HEK293T (cell line): ENCODE data around the gene ADAM20.

Source experiments
- CTCF ChIA-PET: fragments of 350-600 bp; formaldehyde crosslinking; extraction: SDS; loops from one replicate; lab custom pipeline; 2021; ENCODE audit warnings: antibody characterized with exemption, inconsistent platforms; lab: Yijun Ruan, JAX
- POLR2A ChIA-PET: fragments of 350-600 bp; formaldehyde crosslinking; extraction: SDS; loops from one replicate; lab custom pipeline; 2020; ENCODE audit warnings: antibody characterized with exemption, inconsistent platforms; lab: Yijun Ruan, JAX
- DNase-seq: peaks from one replicate; pipeline ENCODE4 v3.0.0; 2012; ENCODE audit warnings: mixed read lengths; ENCODE audit errors: extremely low spot score
- ARNT ChIP-seq: fragments of 450-650 bp; IDR thresholded peaks from 2 replicates; pipeline ENCODE4 v1.6.1; 2017; ENCODE audit warnings: mild to moderate bottlenecking
- BHLHE40 ChIP-seq: fragments of 450-650 bp; IDR thresholded peaks from 2 replicates; pipeline ENCODE4 v1.6.1; 2016; ENCODE audit warnings: mild to moderate bottlenecking, moderate library complexity, borderline replicate concordance
- CTBP1 ChIP-seq: fragments of 450-650 bp; IDR thresholded peaks from 2 replicates; pipeline ENCODE4 v1.6.1; 2016; ENCODE audit warnings: borderline replicate concordance
- ELF4 ChIP-seq: fragments of 450-650 bp; IDR thresholded peaks from 2 replicates; pipeline ENCODE4 v1.6.1; 2017; ENCODE audit warnings: antibody characterized with exemption
- FOXA1 ChIP-seq: fragments of 450-650 bp; IDR thresholded peaks from 2 replicates; pipeline ENCODE4 v1.6.1; 2016; ENCODE audit warnings: mild to moderate bottlenecking
- FOXK2 ChIP-seq: fragments of 450-650 bp; IDR thresholded peaks from 2 replicates; pipeline ENCODE4 v1.6.1; 2016; ENCODE audit warnings: mild to moderate bottlenecking
- FOXM1 ChIP-seq: fragments of 450-650 bp; IDR thresholded peaks from 2 replicates; pipeline ENCODE4 v1.6.1; 2017; ENCODE audit warnings: mild to moderate bottlenecking, borderline replicate concordance
- HDGF ChIP-seq: fragments of 450-650 bp; IDR thresholded peaks from 2 replicates; pipeline ENCODE4 v1.6.1; 2017; ENCODE audit warnings: antibody characterized with exemption, borderline replicate concordance
- L3MBTL2 ChIP-seq: fragments of 450-650 bp; conservative IDR thresholded peaks from 2 replicates; pipeline ENCODE4 v1.6.1; 2016; ENCODE audit warnings: mild to moderate bottlenecking
- LEF1 ChIP-seq: fragments of 450-650 bp; IDR thresholded peaks from 2 replicates; pipeline ENCODE4 v1.6.1; 2017; ENCODE audit warnings: mild to moderate bottlenecking, borderline replicate concordance
- NFRKB ChIP-seq: fragments of 450-650 bp; IDR thresholded peaks from 2 replicates; pipeline ENCODE4 v1.6.1; 2016; ENCODE audit warnings: mild to moderate bottlenecking, moderate library complexity
- PKNOX1 ChIP-seq: fragments of 450-650 bp; IDR thresholded peaks from 2 replicates; pipeline ENCODE4 v1.6.1; 2016
- SP1 ChIP-seq: fragments of 450-650 bp; IDR thresholded peaks from 2 replicates; pipeline ENCODE4 v1.6.1; 2017
- SUZ12 ChIP-seq: fragments of 450-650 bp; IDR thresholded peaks from 2 replicates; pipeline ENCODE4 v1.6.1; 2016; ENCODE audit warnings: mild to moderate bottlenecking
- TARDBP ChIP-seq: fragments of 450-650 bp; IDR thresholded peaks from 2 replicates; pipeline ENCODE4 v1.6.1; 2016
- ZNF384 ChIP-seq: fragments of 450-650 bp; IDR thresholded peaks from 2 replicates; pipeline ENCODE4 v1.6.1; 2016

ADAM20 gene

GRCh38 chr14:70558356-70558755, 23.6 kb upstream of the ADAM20 start:
- no peak for TF ChIP-seq SUZ12
- no peak for TF ChIP-seq ARNT
- TF ChIP-seq SP1 = no peak
- TF ChIP-seq FOXM1 = no peak
- no peak for TF ChIP-seq HDGF
- TF ChIP-seq BHLHE40 = no peak
- no peak for TF ChIP-seq CTBP1
- no peak for TF ChIP-seq NFRKB
- no peak for TF ChIP-seq ZNF384
- no peak for TF ChIP-seq L3MBTL2
- TF ChIP-seq ELF4 = no peak
- no peak for TF ChIP-seq PKNOX1
- no peak for TF ChIP-seq LEF1
- no peak for TF ChIP-seq FOXA1
- no peak for TF ChIP-seq FOXK2
- TF ChIP-seq TARDBP = no peak
- ChIA-PET CTCF (no interaction called here), POLR2A (no interaction called here)
- no peak for DNase-seq

GRCh38 chr14:70555890-70556289, 21.1 kb upstream of the ADAM20 start:
- no peak for TF ChIP-seq CTBP1
- DNase-seq = no peak
- CTCF ChIA-PET = no interaction called here
- POLR2A ChIA-PET = no interaction called here

GRCh38 chr14:70538087-70538486, 3.3 kb upstream of the ADAM20 start:
- CTCF ChIA-PET = no interaction called here

GRCh38 chr14:70536830-70537229, 2.0 kb upstream of the ADAM20 start:
- TF ChIP-seq FOXA1 (no peak), NFRKB (no peak), FOXM1 (no peak), SP1 (no peak), HDGF (no peak), ZNF384 (no peak), CTBP1 (no peak), BHLHE40 (no peak), FOXK2 (no peak), LEF1 (no peak), L3MBTL2 (no peak)
- no peak for DNase-seq
- POLR2A ChIA-PET = no interaction called here
- CTCF ChIA-PET = no interaction called here

More at GRCh38 chr14:70538087-70538486, 3.3 kb upstream of the ADAM20 start:
- no peak for DNase-seq
- no peak for TF ChIP-seq SUZ12
- TF ChIP-seq HDGF = no peak
- TF ChIP-seq ARNT = no peak
- no peak for TF ChIP-seq BHLHE40
- TF ChIP-seq SP1 = no peak
- TF ChIP-seq TARDBP = no peak
- POLR2A ChIA-PET = no interaction called here

GRCh38 chr14:70530417-70530816, 4.4 kb downstream of the ADAM20 start:
- ChIA-PET CTCF (no interaction called here), POLR2A (no interaction called here)
- no peak for DNase-seq
- TF ChIP-seq ELF4 = no peak
- no peak for TF ChIP-seq SP1
- TF ChIP-seq LEF1 = no peak
- TF ChIP-seq CTBP1 = no peak
- TF ChIP-seq HDGF = no peak
- no peak for TF ChIP-seq FOXA1
- no peak for TF ChIP-seq L3MBTL2
- no peak for TF ChIP-seq SUZ12
- no peak for TF ChIP-seq FOXM1
- no peak for TF ChIP-seq ZNF384
- TF ChIP-seq PKNOX1 = no peak
- TF ChIP-seq FOXK2 = no peak
- no peak for TF ChIP-seq NFRKB
- no peak for TF ChIP-seq TARDBP

- CTCF ChIA-PET = no interaction called here
- no peak for TF ChIP-seq L3MBTL2
- TF ChIP-seq TARDBP = no peak
- no peak for TF ChIP-seq FOXK2
- no peak for TF ChIP-seq ELF4
- no peak for TF ChIP-seq FOXA1
- TF ChIP-seq ARNT = no peak
- no peak for TF ChIP-seq LEF1
- TF ChIP-seq HDGF = no peak
- TF ChIP-seq CTBP1 = no peak
- DNase-seq = no peak
- POLR2A ChIA-PET = no interaction called here
Measured at GRCh38 chr14:70527501-70528105, 7.2 kb downstream of the ADAM20 start.

- ChIA-PET CTCF (no interaction called here), POLR2A (no interaction called here)
- DNase-seq = no peak
- TF ChIP-seq HDGF = no peak
- TF ChIP-seq PKNOX1 = no peak
- TF ChIP-seq FOXM1 = no peak
- TF ChIP-seq CTBP1 = no peak
- TF ChIP-seq ZNF384 = no peak
- no peak for TF ChIP-seq ARNT
- no peak for TF ChIP-seq LEF1
- TF ChIP-seq BHLHE40 = no peak
- no peak for TF ChIP-seq ELF4
- TF ChIP-seq SP1 = no peak
- TF ChIP-seq L3MBTL2 = no peak
- TF ChIP-seq FOXK2 = no peak
- no peak for TF ChIP-seq FOXA1
- no peak for TF ChIP-seq SUZ12
- TF ChIP-seq TARDBP = no peak
- no peak for TF ChIP-seq NFRKB
Measured at GRCh38 chr14:70525691-70526090, 9.1 kb downstream of the ADAM20 start.
